ENCODE results near the gene FOXP1.

The FOXP1 gene

GRCh38 chr3:71583566-71584393, at the start of gene FOXP1:
Gene FOXP1, minus strand, starts transcription at chr3:71583728. Its CDS starts 385,347 bp downstream, at chr3:71198381.
- peak; percentile 78 for DNase-seq

- no peak for DNase-seq
Observed at GRCh38 chr3:71629711-71630110, 46.2 kb upstream of the FOXP1 start.

GRCh38 chr3:71629289-71629688, 45.8 kb upstream of the FOXP1 start:
- DNase-seq, result no peak

GRCh38 chr3:71628522-71628921, 45.0 kb upstream of the FOXP1 start:
- DNase-seq, result no peak

- DNase-seq, result no peak
Observed at GRCh38 chr3:71625676-71626075, 42.1 kb upstream of the FOXP1 start.

GRCh38 chr3:71621825-71622537, 38.5 kb upstream of the FOXP1 start:
- DNase-seq, result no peak

GRCh38 chr3:71618538-71618937, 35.0 kb upstream of the FOXP1 start:
- DNase-seq, result no peak

- no peak for DNase-seq
Observed at GRCh38 chr3:71616571-71617021, 33.1 kb upstream of the FOXP1 start.

GRCh38 chr3:71614869-71615268, 31.3 kb upstream of the FOXP1 start:
- no peak for DNase-seq

- no peak for DNase-seq
Observed at GRCh38 chr3:71614426-71614825, 30.9 kb upstream of the FOXP1 start.

GRCh38 chr3:71611099-71611498, 27.6 kb upstream of the FOXP1 start:
- DNase-seq, result no peak

GRCh38 chr3:71607364-71607763, 23.8 kb upstream of the FOXP1 start:
- no peak for DNase-seq

GRCh38 chr3:71606582-71606981, 23.1 kb upstream of the FOXP1 start:
- DNase-seq, result no peak

- no peak for DNase-seq
Observed at GRCh38 chr3:71602256-71602655, 18.7 kb upstream of the FOXP1 start.

GRCh38 chr3:71601811-71602210, 18.3 kb upstream of the FOXP1 start:
- DNase-seq, result no peak

- no peak for DNase-seq
Observed at GRCh38 chr3:71600646-71601288, 17.2 kb upstream of the FOXP1 start.

- DNase-seq, result no peak
Observed at GRCh38 chr3:71599416-71599815, 15.9 kb upstream of the FOXP1 start.

GRCh38 chr3:71598292-71598691, 14.8 kb upstream of the FOXP1 start:
- no peak for DNase-seq

- DNase-seq, result no peak
Observed at GRCh38 chr3:71597286-71597685, 13.8 kb upstream of the FOXP1 start.

GRCh38 chr3:71593106-71593505, 9.6 kb upstream of the FOXP1 start:
- no peak for DNase-seq

- DNase-seq, result no peak
Observed at GRCh38 chr3:71591101-71591500, 7.6 kb upstream of the FOXP1 start.

- DNase-seq, result no peak
Observed at GRCh38 chr3:71589132-71589531, 5.6 kb upstream of the FOXP1 start.

GRCh38 chr3:71587958-71588357, 4.4 kb upstream of the FOXP1 start:
- no peak for DNase-seq

GRCh38 chr3:71586810-71587242, 3.3 kb upstream of the FOXP1 start:
- no peak for DNase-seq
